HepG2 (cell line): ENCODE data around the gene TEX13B. TPM values are rescaled to one million over a fixed set of nuclear protein-coding genes. Genes with fewer than 3 reads are reported as not detected.
A peak's percentile ranks its signal among the peaks of the same experiment; 100 is the strongest.

Experiments used
- ATF3 ChIP-seq: sonication (generic); formaldehyde crosslinking; IDR thresholded peaks from 2 replicates; pipeline ENCODE4 v1.4.0; 2020; ENCODE audit warnings: missing genetic modification reagents
- CREB3 ChIP-seq: sonication (generic); formaldehyde crosslinking; IDR thresholded peaks from 2 replicates; pipeline ENCODE4 v1.5.0; 2020; ENCODE audit warnings: missing genetic modification reagents
- DNMT1 ChIP-seq: sonication (generic); formaldehyde crosslinking; IDR thresholded peaks from 2 replicates; pipeline ENCODE4 v1.5.1; 2020; ENCODE audit warnings: mild to moderate bottlenecking, missing genetic modification reagents
- ETV5 ChIP-seq: IDR thresholded peaks from 2 replicates; pipeline ENCODE4 v1.6.1; 2018; ENCODE audit warnings: missing biosample characterization, missing genetic modification reagents, inconsistent platforms, borderline replicate concordance
- FOSL2 ChIP-seq: sonication (generic); formaldehyde crosslinking; IDR thresholded peaks from 2 replicates; pipeline ENCODE4 v1.4.0; 2020; ENCODE audit warnings: missing genetic modification reagents
- FOXK1 ChIP-seq: sonication (generic); formaldehyde crosslinking; IDR thresholded peaks from 2 replicates; pipeline ENCODE4 v1.4.0; 2020; ENCODE audit warnings: low read depth, missing genetic modification reagents, borderline replicate concordance
- GATAD2A ChIP-seq: IDR thresholded peaks from 2 replicates; pipeline ENCODE4 v1.6.1; 2016
- IKZF1 ChIP-seq: fragments of 450-650 bp; IDR thresholded peaks from 2 replicates; pipeline ENCODE4 v1.7.1; 2016
- JUND ChIP-seq: sonication (generic); formaldehyde crosslinking; IDR thresholded peaks from 2 replicates; pipeline ENCODE4 v1.8.0; 2022; ENCODE audit warnings: mild to moderate bottlenecking, missing genetic modification reagents
- RARA ChIP-seq: IDR thresholded peaks from 2 replicates; pipeline ENCODE4 v1.6.1; 2016; ENCODE audit warnings: missing genetic modification reagents, missing compliant biosample characterization
- RFXANK ChIP-seq: IDR thresholded peaks from 2 replicates; pipeline ENCODE4 v1.6.1; 2016
- SNAPC5 ChIP-seq: sonication (generic); formaldehyde crosslinking; IDR thresholded peaks from 2 replicates; pipeline ENCODE4 v1.8.1; 2023; ENCODE audit warnings: mild to moderate bottlenecking, missing genetic modification reagents, borderline replicate concordance
- ZBTB21 ChIP-seq: sonication (generic); formaldehyde crosslinking; IDR thresholded peaks from 2 replicates; pipeline ENCODE4 v1.4.0; 2020; ENCODE audit warnings: missing genetic modification reagents
- ZNF513 ChIP-seq: sonication (generic); formaldehyde crosslinking; conservative IDR thresholded peaks from 2 replicates; pipeline ENCODE4 v1.5.0; 2020; ENCODE audit warnings: missing genetic modification reagents
- ZNF576 ChIP-seq: sonication (generic); formaldehyde crosslinking; IDR thresholded peaks from 2 replicates; pipeline ENCODE4 v1.4.0; 2020; ENCODE audit warnings: mild to moderate bottlenecking, missing genetic modification reagents
- polyA plus RNA-seq, 8 experiments: library from polyadenylated mRNA; depleted of rRNA in 3 of 8; stranded (reverse) in 7 of 8; unstranded in 1 of 8; fragments of >200 nt; fragmentation: Illumina TruSeq in 4 of 8; extraction: Trizol in 4 of 8; gene quantifications; 2 replicates each; pipeline versions ENCODE4 v1.2.1 to v1.2.3, GENCODE V29; 2011 to 2016; ENCODE audit warnings: low read depth in 4 of 8, missing spikeins in 1 of 8, mixed read lengths in 1 of 8; ENCODE audit not compliant: insufficient read depth in 1 of 8
- total RNA-seq, 5 experiments: library from RNA; depleted of rRNA; stranded (reverse); fragments of >200 nt; fragmentation: Illumina TruSeq; extraction: Trizol; gene quantifications; 2 replicates each; pipeline ENCODE4 v1.2.3, GENCODE V29; 2016; ENCODE audit warnings: low read depth in 1 of 5

Gene TEX13B
- total and polyA plus RNA-seq, 2 of the 13 experiments (the other 11 are each of a cell fraction or from before 2014, with no cell fraction given), result not detected

GRCh38 chrX:107940095-107940494 is 42.1 kb downstream of the TEX13B start (continued):
- TF ChIP-seq ZNF576 (CRISPR knock-in tag) (no peak), ETV5 (CRISPR knock-in tag) (no peak), ZNF513 (CRISPR knock-in tag) (no peak), JUND (CRISPR knock-in tag) (peak; percentile 50; the same call in 1 of the 2 replicates), FOXK1 (no peak), ATF3 (no peak), RFXANK (CRISPR knock-in tag) (no peak), GATAD2A (CRISPR knock-in tag) (no peak), CREB3 (CRISPR knock-in tag) (no peak), IKZF1 (no peak), DNMT1 (CRISPR knock-in tag) (no peak), ZBTB21 (CRISPR knock-in tag) (peak; percentile 67), RARA (CRISPR knock-in tag) (0 out of 2 replicates have a peak, but pooled peaks have one; percentile 22), SNAPC5 (no peak), FOSL2 (peak; percentile 91)
- TF ChIP-seq, all 625 proteins: peak for 7
